ENCODE data around the gene MAFG.
A peak's percentile ranks its signal among the peaks of the same experiment; 100 is the strongest.
"Not testable (repeated sequence)": the region's sequence is repeated elsewhere in the genome, so short reads cannot be mapped to it uniquely, and the experiment has no call there.

Gene MAFG

GRCh38 chr17:81922566-81923301, 4.8 kb downstream of the MAFG start:
- ChIA-PET POLR2A (ENCODE audit: low non-redundant PET) (no interaction called here), CTCF (interaction anchor here (0.7 to 1.0 kb wide), 2 partner anchors 10 to 94 kb away, joined by 3 to 4 read pairs; no protein-coding TSS in a partner anchor)
- no peak for DNase-seq (ENCODE audit: low spot score)
- no peak for TF ChIP-seq CTCF (conservative IDR thresholded peaks at IDR 0.05; ENCODE audit: low read depth)
- H3K27ac ChIP-seq, result peak overlapping the region; percentile 98

- no peak for DNase-seq (ENCODE audit: low spot score)
- H3K27ac ChIP-seq, result peak overlapping the region; percentile 98
- CTCF ChIA-PET, result interaction anchor here (0.8 kb wide), 1 partner anchor 511 kb away, joined by 3 read pairs; no protein-coding TSS in a partner anchor
- no peak for TF ChIP-seq CTCF (conservative IDR thresholded peaks at IDR 0.05; ENCODE audit: low read depth)
- POLR2A ChIA-PET (ENCODE audit: low non-redundant PET), result no interaction called here
Observed at GRCh38 chr17:81921996-81922565, 5.5 kb downstream of the MAFG start.

- TF ChIP-seq CTCF (conservative IDR thresholded peaks at IDR 0.05; ENCODE audit: low read depth), result no peak
- ChIA-PET POLR2A (ENCODE audit: low non-redundant PET) (no interaction called here), CTCF (interaction anchor here (0.8 kb wide), 1 partner anchor 510 kb away, joined by 3 read pairs; no protein-coding TSS in a partner anchor)
Observed at GRCh38 chr17:81921537-81921862, 6.0 kb downstream of the MAFG start.

GRCh38 chr17:81920612-81921536, 6.7 kb downstream of the MAFG start:
- ChIA-PET POLR2A (ENCODE audit: low non-redundant PET) (no interaction called here), CTCF (interaction anchor here (0.8 kb wide), 1 partner anchor 510 kb away, joined by 3 read pairs; no protein-coding TSS in a partner anchor)
- peak overlapping the region; percentile 98 for H3K27ac ChIP-seq
- DNase-seq (ENCODE audit: low spot score), result no peak
- no peak for TF ChIP-seq CTCF (conservative IDR thresholded peaks at IDR 0.05; ENCODE audit: low read depth)

More at GRCh38 chr17:81921537-81921862, 6.0 kb downstream of the MAFG start:
- no peak for DNase-seq (ENCODE audit: low spot score)
- peak overlapping the region; percentile 98 for H3K27ac ChIP-seq

- peak overlapping the region; percentile 98 for H3K27ac ChIP-seq
- POLR2A ChIA-PET (ENCODE audit: low non-redundant PET), result no interaction called here
- no peak for TF ChIP-seq CTCF (conservative IDR thresholded peaks at IDR 0.05; ENCODE audit: low read depth)
Observed at GRCh38 chr17:81918832-81919545, 8.5 kb downstream of the MAFG start.

GRCh38 chr17:81918333-81918669, 9.2 kb downstream of the MAFG start:
- DNase-seq (ENCODE audit: low spot score); POLR2A ChIA-PET (ENCODE audit: low non-redundant PET): not testable (repeated sequence)
- H3K27ac ChIP-seq, result peak overlapping the region; percentile 98
- CTCF ChIA-PET, result interaction anchor here (1.3 kb wide), 1 partner anchor 102 kb away, joined by 7 read pairs; no protein-coding TSS in a partner anchor

More at GRCh38 chr17:81918832-81919545, 8.5 kb downstream of the MAFG start:
- DNase-seq (ENCODE audit: low spot score), result no peak
- CTCF ChIA-PET, result interaction anchor here (1.3 kb wide), 1 partner anchor 102 kb away, joined by 7 read pairs; no protein-coding TSS in a partner anchor
